ENCODE measurements around the gene MTR.

MTR gene

DNA sequence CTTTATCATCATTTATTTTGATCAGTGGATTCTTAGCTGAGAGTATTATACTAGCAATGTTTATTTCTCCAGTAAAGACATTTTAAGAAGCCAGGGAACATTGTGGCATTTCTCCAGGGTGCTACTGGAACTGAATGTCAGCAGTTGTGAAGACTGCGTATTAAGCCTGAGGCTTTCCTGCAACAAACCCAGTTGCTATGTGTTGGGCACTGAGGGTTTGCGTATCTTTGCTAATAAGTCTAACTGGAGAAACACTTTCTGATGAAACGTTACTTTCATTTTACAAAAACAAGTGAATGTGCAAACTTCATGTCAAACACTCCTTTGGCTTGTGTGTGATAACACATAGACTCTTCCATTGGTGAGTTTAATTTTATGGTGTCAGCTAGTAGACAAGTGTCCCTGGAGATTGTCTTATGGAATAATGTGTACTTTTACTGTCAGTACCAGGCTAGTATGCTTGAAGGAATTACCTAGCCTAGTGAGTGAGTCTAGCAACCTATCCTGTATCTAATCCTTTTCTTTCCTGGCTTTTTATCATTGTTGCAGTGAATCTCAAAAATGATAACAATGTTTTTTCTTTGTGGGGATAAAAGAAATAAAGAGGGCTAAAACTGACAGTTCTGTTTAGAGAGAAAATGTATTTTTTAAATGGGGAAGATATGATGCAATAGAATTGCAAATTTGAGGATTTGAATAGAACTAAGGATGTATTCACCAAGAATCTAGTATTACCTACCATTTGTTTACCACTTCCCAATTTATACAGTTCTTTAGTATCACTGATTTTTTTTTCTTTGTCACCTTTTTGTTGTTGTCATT is 70.1 kb downstream of the MTR start:
- DNase-seq: no peak

DNA sequence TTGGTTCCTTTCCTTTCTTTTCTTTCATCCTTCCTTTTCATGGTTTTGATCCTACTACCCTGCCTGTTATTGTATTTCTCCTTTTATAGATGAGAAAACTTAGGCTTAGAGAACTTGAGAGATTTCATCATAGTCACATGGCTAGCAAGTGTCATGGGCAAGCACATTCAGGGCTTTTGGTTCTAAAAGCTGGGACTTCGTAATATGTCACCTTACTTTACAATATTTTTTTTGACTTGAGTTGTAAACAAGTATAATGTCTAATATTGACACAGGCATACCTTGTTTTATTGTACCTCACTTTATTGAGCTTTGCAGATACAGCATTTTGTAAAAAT is 70.7 kb downstream of the MTR start:
- DNase-seq: no peak

DNA sequence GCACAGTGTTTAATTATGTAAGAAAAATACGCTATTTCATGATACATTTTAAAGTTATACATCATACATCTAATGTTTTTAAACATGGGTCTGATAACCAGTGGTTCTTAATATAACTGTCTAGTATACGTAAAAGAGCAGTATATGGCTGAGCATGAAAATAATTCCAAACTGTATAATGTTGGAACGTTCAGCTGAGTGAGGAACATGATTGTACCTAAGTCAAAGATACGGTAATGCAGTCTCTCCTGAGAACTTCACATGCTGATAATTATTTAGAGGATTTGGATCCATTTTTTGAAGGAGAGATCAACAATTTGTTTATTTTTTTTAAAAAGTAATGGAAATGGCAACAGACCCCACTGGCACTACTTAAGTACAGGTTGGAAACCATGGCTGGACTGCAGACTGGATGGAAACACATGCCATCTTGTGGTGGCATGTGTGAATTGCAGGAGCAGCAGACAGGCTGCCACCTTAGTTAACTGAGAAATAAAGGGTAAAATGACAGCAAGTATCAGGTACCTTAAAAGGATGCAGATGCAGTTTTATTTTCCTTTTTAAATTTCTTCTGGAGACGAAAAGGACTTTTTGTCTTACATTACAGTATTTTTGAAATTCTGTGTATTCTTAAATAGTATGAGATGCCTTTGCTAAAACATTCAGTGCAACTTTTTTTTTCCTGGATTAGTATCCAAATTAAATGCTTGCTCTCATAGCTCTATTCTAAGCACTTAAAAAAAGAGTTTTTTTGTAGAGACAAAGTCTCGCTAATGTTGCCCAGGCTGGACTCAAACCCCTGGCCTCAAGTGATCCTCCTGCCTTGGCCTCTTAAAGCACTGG is 73.8 kb downstream of the MTR start:
- peak; percentile 55 for DNase-seq

DNA sequence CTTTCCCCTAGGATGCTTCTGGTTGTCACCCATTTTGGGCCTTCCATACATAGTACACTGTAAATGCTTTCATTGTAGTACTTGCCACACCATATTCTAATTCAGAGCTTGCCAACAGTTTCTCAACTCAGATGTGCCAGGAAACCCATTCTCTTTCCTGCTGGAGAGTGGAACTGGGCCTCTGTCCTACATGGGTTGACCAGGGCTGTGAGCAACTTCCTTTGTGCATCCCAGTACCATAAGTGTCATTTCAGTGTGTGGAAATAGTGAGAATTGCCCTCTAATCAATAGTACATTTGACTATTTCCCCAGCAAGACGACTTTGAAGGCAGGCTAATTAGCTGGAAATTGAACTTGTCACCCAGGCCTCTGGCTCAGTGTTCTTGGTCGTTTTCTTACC is 74.8 kb downstream of the MTR start:
- no peak for DNase-seq

DNA sequence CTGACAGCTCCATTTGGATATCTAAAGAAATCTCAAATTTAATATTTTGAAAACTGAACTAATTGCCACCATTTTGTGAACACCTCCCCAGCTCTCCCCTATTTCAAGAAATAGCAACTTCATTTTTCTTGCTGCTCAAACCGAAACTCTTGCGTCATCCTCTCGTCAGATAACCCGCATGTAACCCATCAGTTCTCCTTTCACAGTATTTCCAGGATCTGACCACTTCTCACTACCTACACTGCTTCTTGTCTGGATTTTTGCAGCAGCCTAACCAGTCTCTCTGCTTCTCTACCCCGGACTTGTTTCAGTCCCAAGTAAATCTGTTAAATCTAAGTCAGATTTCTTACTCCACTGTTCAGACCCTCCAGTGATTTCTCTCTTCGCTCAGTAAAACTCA is 75.6 kb downstream of the MTR start:
- no peak for DNase-seq

DNA sequence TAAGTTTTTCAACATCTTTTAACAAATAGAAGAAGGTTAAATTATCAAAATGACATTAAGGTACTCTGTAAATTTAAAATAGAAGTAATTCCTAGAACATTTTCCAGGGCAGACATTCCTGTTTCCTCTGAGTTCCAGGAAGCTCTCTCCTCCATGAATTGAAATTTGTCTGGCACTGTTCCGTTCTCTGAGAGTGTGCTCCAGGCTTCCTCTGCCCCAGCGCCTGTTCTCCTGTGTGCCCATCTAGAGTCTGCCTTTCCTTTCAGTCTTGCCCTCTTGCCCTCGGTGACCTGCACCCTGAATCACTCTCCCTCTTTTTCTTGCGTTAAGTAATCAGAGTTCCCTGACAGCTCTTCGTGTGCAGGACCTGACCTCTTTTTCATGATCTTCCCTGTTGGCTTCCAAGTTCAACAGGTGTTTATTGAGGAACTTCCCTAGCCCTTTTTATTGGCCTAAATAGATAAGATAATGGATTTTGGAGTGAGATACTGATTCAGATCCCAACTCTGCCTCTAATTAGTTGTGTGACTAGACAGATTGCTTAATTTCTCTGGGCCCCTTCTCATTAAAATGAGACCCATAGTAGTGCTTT is 77.1 kb downstream of the MTR start:
- DNase-seq: no peak

DNA sequence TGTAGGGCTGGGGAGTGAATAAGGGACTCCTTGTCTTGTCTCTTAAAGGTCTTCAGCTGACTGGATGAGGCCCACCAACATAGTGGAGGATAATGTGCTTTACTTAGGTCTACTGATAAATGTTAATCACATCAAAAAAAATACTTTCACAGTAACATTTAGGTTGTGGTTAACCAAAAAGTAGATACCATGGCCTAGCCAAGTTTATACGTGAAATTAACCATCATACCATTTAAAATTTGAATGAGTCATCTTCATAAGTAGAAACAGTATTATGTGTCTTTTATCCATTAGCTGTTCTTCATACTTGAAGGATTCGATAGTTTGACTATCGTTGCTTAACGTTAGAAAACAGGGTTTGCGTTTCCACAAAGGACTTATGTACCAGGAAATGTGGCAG is 80.9 kb downstream of the MTR start:
- peak; percentile 8 for DNase-seq

DNA sequence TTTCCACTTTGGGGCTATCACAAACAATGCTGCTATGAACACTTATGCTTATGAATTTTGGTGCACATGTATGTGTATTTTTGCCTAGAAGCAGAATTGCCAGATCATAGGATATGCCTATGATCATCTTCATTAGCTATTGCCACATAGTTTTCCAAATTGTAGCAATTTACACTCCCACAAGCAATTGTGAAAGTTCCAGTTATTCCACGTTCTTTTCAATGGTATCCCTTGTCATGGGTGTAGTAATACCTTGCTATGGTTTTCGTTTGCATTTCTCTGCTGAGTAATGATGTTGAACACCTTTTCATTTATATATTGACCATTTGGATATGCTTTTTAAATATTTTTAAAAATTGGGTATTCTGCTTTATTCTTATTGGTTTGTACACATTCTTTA is 82.6 kb downstream of the MTR start:
- no peak for DNase-seq

DNA sequence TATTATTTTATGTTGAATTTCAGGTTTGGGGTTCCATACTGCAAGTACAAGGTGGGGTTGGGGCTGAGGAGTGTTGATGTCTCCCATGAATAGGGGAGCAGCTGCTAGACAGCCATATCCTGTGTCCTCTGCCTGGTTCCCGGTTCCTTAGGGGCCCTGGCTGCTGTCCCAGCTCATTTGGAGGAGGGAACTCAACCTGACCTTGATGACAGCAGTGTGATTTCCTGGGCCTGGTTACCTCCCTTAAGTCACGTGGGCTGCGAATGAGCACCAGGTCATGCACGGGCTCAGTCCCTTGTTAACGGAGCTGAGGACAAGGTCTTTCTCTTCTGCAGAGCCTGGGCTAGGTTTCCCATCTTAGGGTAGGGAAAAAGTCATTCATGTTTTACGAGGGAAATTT is 85.1 kb downstream of the MTR start:
- no peak for DNase-seq

DNA sequence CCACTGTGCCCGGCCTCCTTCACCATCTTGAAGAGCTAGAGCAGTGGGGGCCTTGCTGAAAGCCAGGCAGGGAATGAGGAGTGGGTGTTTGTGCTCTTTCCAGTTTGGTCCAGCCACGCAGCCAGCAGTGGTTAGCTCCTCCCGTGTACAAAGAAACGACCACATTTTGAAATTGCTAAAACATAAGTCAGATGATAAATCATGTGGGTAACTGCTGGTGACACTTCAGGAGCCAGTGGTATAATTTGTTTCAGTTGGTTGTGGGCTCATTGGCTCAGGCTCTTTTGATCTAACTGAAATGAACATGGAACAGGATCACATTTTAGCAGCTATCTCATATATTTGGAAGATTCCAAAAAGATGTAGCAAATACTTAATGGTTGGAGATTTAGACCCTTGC is 87.6 kb downstream of the MTR start:
- DNase-seq: peak; percentile 5

DNA sequence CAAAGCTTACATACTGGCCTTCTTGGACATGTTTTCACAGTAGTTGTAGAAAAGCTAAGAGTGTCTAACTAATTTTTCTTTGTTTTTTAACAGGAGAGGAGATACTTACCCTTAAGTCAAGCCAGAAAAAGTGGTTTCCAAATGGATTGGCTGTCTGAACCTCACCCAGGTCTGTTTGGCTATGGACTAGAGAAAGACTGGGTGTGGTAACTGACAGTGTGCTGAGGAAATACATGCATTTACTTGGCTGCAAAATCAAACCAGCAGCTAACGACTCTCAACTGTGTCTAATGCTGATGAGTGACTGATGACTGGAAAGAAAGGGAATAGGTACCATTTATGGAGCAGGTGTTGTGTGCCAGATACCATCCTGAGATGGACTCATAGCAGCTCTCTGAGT is 91.1 kb downstream of the MTR start:
- DNase-seq: no peak

DNA sequence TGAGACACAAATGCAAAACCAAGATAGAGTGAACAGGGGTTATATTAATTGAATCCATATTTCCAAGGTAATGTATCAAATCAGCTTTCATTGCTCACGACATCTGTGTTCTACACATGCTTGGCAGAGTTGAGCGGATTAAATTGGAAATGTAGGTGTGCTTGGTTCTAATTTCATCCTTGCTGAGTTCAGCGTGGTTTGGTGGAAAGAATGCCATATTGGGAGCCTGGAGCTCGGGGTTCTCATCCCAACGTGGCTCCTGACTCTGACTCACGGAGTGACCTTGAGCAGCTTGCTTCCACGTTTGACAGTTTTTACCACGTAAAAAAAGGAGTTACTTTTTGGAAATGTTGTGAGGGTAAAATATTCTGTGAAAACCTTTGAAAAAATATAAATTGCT is 92.0 kb downstream of the MTR start:
- DNase-seq: no peak

DNA sequence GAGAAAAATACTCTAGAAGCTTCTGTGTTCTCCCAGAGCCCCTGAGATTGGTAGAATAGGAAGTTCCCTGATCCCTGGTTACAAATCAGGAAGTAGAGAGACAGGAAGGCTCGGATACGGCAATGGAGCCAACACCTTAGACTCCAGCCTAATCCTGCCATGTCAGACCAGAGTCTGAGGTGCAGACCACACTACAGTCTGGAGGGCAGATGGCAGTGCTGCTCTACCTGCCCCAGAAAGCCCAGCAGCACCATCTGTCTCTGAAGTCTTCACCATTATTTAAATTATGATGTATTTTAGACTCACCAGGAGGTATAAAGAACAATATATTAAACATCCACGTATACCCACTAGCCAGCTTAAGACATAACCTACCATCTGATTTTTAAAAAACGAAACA is 93.0 kb downstream of the MTR start:
- no peak for DNase-seq

DNA sequence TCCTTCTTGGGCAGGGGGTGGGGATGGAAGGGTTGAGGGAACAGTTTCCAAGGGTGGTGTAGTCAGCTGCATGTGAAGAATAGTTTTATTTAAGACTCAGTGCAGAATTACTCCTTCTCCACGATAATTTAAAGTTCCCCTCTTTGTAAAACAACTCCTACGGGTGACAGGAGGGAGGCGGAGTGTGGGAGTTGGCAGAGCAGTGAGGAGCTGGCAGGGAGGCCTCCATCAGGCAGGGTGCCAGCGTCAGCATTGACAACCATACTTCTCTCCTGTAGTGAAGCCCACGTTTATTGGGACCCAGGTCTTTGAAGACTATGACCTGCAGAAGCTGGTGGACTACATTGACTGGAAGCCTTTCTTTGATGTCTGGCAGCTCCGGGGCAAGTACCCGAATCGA is 93.8 kb downstream of the MTR start:
- no peak for DNase-seq

DNA sequence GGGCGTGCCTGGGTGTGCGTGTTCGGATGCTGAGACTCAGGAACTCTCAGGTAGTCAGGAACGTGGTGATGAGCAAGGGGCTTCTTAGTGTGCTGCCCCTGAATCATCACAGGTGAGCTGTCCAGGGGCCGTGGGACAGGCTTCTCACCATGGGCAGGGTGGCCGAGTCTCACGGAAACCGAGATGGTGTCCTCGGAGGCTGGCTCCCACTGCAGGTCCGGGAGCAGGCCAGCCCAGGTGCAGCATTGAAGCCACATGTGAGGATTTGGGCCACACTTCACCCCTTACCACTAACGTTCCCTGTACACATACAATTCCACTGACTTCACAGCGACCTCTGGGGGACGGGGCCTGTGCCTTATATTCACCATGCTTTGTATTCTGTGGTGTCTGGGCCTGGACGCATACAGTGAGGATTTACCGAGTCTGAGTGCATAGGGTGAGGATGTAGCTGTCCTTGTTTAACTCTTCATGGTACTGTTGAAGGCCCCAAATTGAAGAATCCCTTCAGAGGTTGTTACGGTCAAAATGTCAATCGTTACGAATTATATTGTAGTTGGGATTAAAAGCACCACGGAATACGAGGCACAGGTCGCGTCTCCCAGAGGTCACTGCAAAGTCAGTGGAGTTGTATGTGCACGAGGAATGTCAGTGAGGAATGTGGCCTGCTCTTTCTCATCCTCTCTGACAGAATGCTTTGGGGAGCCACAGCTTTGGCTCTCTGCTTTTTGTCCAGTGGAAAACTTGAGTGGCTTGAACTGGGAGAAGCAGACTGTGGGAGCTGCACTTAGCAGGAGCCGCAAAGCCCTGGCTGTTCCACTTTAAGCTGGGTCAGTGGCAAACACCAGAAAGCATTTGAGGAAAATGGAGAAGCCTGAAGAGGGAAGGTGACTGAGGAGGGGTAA is 95.3 kb downstream of the MTR start:
- no peak for DNase-seq

DNA sequence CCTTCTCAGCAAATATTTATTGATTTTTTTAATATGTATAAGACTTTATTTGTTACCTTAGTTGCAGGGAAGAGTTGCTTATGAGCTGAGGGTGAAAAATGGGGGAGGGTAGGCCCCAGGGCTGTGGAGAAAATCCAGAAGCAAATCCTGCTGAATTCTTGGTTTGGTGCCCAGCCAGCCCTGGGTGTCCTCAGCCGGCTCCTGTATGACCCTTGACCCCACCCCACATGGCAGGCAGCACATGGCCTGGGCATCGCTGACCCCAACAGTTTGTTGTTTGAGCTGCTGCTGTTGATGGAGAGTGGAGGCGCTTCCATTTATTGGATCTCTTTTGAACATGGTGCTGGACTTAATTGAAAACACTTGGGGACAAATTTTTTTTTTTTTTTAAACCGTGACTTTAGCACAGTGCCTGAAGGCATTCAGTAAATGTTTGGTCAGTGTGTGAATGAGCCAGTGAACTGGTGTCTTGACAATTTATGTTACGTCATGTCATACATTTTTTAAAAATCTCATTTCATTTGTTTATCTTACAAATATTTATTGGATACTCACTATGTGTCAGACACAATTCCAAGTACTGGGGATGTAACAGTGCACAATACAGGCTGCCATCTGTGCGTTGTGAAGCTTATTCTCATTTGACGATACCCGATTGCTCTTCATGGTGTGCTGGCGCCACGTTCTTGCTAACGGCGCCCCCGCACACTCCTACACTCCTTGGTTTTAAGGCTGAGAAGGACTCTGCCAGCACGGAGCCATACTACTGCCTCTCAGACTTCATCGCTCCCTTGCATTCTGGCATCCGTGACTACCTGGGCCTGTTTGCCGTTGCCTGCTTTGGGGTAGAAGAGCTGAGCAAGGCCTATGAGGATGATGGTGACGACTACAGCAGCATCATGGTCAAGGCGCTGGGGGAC is 98.8 kb downstream of the MTR start:
- peak; percentile 81 for DNase-seq

DNA sequence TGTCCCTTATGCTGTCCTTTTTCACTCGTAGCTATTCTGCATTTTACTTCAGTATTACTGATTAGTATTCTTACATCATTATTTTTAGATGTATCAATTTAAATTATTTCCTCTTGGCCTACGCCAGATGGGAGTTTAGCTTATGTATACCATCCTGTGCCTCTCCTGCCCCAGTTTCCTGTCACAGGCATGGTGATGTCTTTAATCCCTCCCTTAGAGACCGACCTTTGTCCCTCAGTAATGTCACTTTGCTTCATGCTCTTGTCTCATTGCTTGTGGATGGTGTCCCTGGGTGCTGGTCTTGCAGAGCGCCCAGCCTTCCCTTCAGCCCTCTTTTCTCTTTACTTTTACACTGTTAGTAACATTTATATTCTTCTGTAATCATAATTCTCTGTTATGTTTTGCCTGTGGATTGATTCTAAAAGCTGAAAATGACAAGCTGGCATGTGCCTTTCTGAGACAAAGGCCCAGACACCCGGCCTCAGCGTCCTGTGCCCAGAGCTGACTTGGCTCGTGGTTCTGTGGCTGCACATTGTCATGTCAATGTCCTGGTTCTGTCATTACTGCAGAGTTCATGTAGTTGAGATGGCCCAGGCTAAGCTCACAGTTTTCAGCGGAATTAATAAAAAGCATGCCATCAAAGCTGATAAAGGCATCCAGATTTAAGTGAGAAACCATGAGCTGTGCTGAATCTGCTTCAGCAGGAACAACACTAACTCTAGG is 100.7 kb downstream of the MTR start:
- no peak for DNase-seq

DNA sequence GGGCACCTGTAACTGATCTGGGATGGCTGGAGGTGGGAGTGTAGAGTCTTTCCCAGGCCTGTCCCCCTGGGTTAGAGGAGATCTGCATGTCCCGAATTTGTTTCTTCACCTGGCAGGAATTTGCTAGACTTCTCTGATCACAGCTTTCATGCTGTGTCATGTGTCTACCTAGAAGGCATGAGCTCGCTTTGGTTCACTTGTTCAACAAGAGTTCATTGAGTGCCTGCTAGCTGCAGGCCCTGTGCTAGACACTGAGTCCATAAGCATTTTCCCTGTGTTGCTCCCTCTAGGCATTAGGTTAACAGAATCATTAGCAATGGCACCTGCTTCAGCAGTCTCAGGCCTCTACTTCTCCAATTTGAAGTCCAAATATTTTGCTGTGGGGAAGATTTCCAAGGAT is 101.6 kb downstream of the MTR start:
- DNase-seq: no peak

DNA sequence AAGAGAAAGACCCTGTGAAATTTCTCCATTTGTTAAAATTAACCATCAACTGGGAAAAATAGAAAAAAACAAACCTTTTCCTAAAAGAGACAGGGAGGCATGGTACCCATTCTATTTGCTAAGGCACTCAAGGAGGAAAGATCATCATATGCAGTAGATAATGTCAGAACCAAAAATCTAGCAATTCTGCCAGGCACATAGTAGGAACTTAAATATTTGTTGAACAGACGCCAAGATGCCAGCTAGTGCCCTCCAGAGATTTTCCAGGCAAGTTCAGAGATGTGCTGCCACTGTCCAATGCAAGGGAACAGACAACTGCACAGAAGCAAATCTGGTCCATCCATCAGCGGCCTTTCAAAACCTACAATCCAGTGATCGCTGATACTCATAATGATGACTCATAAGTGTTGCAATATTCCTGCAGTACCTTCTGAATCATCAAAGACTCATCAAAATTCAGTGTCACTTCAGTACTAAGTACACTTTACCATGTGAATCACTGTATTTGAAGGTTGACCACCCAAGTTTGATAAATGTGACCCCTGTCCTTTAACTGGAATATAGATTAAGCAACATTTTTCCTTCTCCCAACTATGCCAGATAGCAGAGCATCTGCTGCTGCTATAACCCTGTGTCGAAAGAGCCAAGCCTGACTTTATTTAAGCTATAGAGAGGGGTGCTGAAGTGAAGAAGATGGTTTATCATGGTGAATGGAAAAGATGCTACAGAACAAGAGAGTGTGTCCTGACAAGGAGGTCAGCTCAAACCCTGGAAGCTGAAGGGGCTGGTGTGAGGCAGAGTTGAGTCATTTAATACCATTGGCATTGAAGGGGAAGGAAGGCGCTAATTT is 110.0 kb downstream of the MTR start:
- DNase-seq: peak; percentile 66

DNA sequence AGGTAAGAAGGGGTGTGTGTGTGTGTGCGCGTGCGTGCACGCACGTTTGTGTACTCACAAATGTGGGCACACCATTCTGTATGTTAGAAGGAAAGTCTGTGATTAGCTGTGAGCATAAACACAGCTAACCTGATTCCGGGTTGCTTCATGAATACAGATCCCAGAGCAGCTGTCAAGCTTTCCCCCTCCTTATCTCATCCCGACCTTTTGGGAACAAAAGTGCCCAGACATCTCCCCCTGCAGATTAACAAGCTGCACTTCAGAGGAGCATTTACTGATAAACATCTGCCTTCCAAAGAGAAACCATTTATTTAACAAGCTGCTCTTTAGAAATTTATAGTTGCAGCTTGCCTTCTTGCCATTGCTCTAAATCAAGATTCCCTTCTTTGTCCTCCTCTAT is 112.1 kb downstream of the MTR start:
- no peak for DNase-seq
